SK-N-MC (cell line): ENCODE results near the gene FOS.
A peak's percentile ranks its signal among the peaks of the same experiment; 100 is the strongest.
"Not testable (repeated sequence)": the region's sequence is repeated elsewhere in the genome, so short reads cannot be mapped to it uniquely, and the experiment has no call there.

Source experiments
- DNase-seq: peaks from one replicate; pipeline ENCODE4 v3.0.0-alpha.2; 2011; ENCODE audit warnings: low read depth, low spot score
- H3K27ac ChIP-seq: fragments of 200-600 bp; sonication (generic); 2 replicates; pipeline ENCODE4 v1.5.1; 2016; ENCODE audit warnings: mixed run types
- H3K36me3 ChIP-seq: fragments of 200-600 bp; sonication (generic); 2 replicates; pipeline ENCODE4 v1.6.1; 2017; ENCODE audit warnings: antibody characterized with exemption, low read length, mixed read lengths; ENCODE audit not compliant: insufficient read depth
- H3K4me3 ChIP-seq: fragments of 200-600 bp; sonication (generic); 2 replicates; pipeline ENCODE4 v1.5.1; 2016
- H3K9ac ChIP-seq: fragments of 200-600 bp; sonication (generic); 2 replicates; pipeline ENCODE4 v1.8.0; 2017; ENCODE audit warnings: mixed run types, mixed read lengths; ENCODE audit not compliant: insufficient read length
- H3K9me3 ChIP-seq: fragments of 200-600 bp; sonication (generic); 2 replicates; pipeline ENCODE4 v1.6.1; 2017; ENCODE audit warnings: low read depth, mild to moderate bottlenecking, antibody characterized with exemption, low read length, moderate library complexity, mixed read lengths
- EZH2 ChIP-seq: fragments of 200-600 bp; sonication (generic); IDR thresholded peaks from one replicate; pipeline ENCODE4 v1.6.1; 2017; ENCODE audit warnings: antibody characterized with exemption
- FOXP2 ChIP-seq: optimal IDR thresholded peaks from 2 replicates; pipeline ENCODE3; 2011; ENCODE audit warnings: mild to moderate bottlenecking, moderate library complexity; ENCODE audit not compliant: insufficient read depth; ENCODE audit errors: extremely low read length, control extremely low read depth
- POLR2AphosphoS5 ChIP-seq: IDR thresholded peaks from 2 replicates; pipeline ENCODE4 v1.6.1; 2012; ENCODE audit warnings: mild to moderate bottlenecking, low read depth, low read length, borderline replicate concordance

FOS gene

DNA sequence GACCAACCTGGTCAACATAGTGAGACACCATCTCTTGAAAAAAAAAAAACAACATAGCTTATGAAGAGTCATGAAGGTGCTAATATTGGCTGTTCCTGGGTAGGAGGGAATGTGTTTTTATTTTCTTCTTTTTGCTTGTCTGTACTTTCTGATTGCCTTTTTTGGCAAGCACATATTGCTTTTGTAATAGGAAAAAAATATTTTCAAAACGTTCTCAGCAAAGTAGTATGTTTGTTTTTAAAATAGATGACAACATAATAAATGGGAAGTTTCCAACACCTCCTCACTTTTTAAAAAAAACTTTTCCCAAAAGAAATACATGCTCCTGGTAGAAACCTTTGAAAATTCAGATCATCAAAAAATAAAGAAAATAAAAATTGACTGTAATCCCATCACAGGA is 20.9 kb downstream of the FOS start:
- Histone ChIP-seq H3K9me3 (no peaks in the 10 kb centered on the region), H3K27ac (peak overlapping the region; percentile 97), H3K4me3 (no peak overlapping the region; the same call in 1 of the 2 replicates), H3K9ac (peak overlapping the region; percentile 16), H3K36me3 (no peaks in the 10 kb centered on the region)
- TF ChIP-seq FOXP2, result no peak
- no peak for TF ChIP-seq EZH2
- no peak for DNase-seq

DNA sequence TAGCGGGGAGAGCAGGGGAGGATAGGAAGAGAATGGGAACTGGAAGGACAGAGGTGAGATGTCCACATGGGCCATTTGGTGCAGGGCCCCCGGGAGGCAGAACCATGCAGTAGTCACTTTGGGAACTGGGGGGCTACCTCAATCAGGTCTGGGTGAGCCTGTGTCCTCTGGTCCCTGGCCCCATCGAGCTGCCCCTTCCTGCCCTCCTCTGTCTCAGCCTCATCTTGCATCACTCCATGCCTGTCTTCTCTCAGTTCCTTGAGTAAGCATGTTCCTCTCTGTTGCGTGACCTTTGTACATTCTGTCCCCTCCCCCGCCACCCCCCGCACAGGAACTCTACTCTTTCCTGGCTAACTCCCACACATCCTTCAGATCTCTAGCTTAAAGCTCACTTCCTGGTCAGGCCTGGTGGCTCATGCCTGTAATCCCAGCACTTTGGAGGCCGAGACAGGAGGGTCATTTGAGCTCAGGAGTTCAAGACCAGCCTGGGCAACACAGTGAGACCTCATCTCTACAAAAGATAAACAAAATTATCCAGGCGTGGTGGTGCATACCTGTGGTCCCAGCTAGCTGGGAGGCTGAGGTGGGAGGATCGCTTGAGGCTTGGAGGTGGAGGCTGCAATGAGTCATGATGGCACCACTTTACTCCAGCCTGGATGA is 23.2 kb downstream of the FOS start:
- no peaks in the 10 kb centered on the region for H3K9me3 ChIP-seq
- H3K36me3 ChIP-seq, result no peaks in the 10 kb centered on the region
- no peak overlapping the region for H3K9ac ChIP-seq
- H3K4me3 ChIP-seq, result no peak overlapping the region
- no peak overlapping the region for H3K27ac ChIP-seq
- TF ChIP-seq POLR2AphosphoS5, result no peak
- TF ChIP-seq EZH2, result no peak
- no peak for DNase-seq

DNA sequence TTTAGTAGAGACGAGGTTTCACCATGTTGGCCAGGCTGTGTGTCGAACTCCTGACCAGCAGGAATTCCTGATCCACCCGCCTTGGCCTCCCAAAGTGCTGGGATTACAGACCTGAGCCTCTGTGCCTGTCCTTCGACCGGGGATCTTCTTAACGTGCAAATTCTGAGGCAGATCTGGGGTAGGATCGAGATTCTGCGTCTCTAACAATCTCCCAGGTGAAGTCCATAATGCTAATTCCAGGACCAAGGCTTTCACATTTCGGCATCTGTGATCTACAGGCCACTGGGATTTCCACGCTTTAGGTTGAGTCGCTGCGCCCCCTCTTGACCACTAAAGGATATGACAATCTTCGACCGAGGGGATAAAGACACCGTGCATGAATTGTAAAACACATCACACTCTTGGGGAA is 24.8 kb downstream of the FOS start:
- Histone ChIP-seq H3K27ac (no peak overlapping the region), H3K4me3 (no peak overlapping the region), H3K9ac (no peak overlapping the region), H3K9me3 (no peaks in the 10 kb centered on the region), H3K36me3 (no peaks in the 10 kb centered on the region)
- no peak for TF ChIP-seq POLR2AphosphoS5
- no peak for TF ChIP-seq FOXP2
- no peak for TF ChIP-seq EZH2
- no peak for DNase-seq

DNA sequence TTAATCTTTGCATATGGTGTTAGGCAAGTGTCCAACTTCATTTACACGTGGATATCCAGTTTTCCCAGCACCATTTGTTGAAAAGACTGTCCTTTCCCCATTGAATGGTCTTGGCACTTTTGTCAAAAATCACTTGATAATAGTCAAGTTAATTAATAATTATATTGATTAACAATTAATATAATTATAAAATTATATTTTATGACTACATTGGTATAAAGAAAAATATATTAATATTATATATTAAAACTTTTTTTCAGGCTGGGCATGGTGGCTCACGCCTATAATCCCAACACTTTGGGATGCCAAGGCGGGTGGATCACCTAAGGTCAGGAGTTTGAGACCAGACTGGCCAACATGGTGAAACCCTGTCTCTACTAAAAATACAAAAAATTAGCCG is 27.8 kb downstream of the FOS start:
- not testable (repeated sequence) for H3K27ac ChIP-seq

GRCh38 chr14:75306927-75307699 is 28.5 kb downstream of the FOS start:
- no peaks in the 10 kb centered on the region for H3K9me3 ChIP-seq
- no peak overlapping the region for H3K27ac ChIP-seq
- DNase-seq, result no peak
- no peak overlapping the region for H3K4me3 ChIP-seq
- H3K36me3 ChIP-seq, result no peaks in the 10 kb centered on the region
- TF ChIP-seq EZH2, result no peak
- TF ChIP-seq FOXP2, result no peak
- no peak overlapping the region for H3K9ac ChIP-seq

More for the DNA sequence above, 27.8 kb downstream of the FOS start:
- not testable (repeated sequence) for DNase-seq, H3K36me3 ChIP-seq, H3K9ac ChIP-seq, H3K4me3 ChIP-seq, H3K9me3 ChIP-seq

DNA sequence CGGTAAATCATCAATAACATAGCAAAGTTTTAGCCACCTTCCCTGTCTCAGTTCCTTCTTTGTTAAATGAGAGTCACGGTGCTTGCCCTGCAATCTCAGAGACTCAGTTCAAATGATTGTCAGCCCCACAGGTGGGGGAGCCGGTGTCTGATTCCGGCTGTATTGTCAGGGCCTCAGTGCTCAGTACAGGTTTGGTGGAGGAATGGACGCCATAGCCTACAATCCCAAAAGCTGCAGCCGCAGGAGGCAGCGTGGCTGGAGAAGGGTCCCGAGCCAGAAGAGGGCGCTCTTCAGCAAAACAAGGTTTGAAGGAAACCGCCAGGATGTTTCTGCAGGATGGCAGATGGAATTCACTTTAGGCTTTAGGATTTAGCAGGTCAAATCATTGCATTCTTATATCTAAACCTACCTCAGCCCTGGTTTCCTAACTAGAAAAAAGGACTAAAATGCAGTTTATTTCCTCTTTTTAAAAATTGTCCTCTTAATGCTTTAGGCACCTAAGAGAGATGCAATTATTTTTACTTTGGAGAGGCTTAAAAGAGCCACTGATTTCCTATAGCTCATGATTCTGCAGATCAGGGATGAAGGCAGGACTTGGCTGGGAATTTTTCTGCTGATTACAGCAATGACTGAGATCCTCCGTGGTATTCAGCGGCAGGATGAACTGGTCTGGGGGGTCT is 29.2 kb downstream of the FOS start:
- TF ChIP-seq POLR2AphosphoS5, result no peak
- no peak for TF ChIP-seq FOXP2
- no peak for TF ChIP-seq EZH2
- DNase-seq, result no peak
- no peak overlapping the region for H3K4me3 ChIP-seq
- no peaks in the 10 kb centered on the region for H3K9me3 ChIP-seq
- no peak overlapping the region for H3K9ac ChIP-seq
- H3K27ac ChIP-seq, result no peak overlapping the region
- H3K36me3 ChIP-seq, result no peaks in the 10 kb centered on the region

DNA sequence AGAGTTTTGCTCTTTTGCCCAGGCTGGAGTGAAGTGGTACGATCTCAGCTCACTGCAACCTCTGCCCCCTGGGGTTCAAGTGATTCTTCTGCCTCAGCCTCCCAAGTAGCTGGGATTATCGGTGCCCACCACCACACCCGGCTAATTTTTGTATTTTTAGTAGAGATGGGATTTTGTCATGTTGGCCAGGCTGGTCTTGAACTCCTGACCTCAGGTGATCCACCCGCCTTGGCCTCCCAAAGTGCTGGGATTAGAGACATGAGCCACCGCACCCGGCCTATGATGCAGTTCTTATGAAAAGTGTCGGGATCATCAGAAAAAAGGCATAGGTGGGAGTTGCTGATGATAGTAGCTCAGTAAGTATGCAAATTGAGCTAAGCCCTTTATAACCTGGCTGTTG is 30.4 kb downstream of the FOS start:
- DNase-seq, H3K4me3 ChIP-seq, H3K9ac ChIP-seq, H3K27ac ChIP-seq, H3K36me3 ChIP-seq, H3K9me3 ChIP-seq: not testable (repeated sequence)

DNA sequence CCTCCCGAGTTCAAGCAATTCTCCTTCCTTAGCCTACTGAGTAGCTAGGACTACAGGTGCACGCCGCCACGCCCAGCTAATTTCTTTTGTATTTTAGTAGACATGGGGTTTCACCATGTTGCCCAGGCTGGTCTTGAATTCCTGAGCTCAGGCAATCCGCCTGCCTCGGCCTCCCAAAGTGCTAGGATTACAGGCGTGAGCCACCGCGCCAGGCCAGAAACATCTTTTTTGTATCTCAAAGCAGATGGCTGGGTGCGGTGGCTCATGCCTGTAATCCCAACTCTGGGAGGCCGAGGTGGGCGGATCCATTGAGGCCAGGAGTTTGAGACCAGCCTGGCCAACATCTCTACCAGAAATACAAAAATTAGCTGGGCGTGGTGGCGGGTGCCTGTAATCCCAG is 30.9 kb downstream of the FOS start:
- H3K27ac ChIP-seq, DNase-seq, H3K4me3 ChIP-seq, H3K9ac ChIP-seq, H3K9me3 ChIP-seq, H3K36me3 ChIP-seq: not testable (repeated sequence)

DNA sequence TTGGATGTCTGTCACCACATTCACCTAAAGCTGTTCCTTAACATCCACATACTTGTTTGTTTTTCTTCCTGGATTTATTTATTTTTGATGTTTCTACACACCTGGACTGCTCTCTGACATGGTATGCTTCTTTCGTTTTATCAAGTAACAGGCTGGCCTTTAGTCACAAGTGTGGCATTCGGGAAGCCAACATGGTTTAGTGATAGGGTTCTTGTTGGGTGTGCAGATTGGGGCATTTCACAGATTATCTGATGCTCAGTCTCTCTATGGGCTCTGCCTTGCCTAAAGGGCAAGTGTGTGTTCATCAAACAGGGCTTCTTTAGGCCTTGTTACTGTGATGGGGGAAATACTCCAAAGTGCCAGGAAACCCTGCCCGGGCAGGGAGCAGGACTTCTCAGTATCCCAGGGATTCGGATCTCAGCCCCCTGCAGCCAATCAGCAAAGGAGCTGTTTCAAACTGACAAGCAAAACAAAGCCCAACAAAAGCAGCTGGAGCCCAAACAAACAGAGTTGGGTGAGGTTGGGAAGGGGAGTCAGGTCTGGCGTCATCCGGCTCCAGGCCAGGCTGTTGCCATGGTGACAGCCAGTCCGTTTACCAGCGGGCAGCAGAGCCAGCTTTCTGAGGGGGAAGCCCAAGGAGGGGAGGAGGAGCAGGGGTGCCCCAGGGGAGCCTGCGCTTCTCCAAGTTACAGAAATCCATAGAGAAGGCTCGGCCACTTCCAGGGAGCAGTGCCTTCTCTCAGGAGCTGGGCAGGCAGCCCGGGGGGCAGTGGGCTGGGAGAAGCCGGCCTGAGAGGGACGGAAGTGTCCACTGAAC is 31.9 kb downstream of the FOS start:
- H3K4me3 ChIP-seq, result no peak overlapping the region
- no peak overlapping the region for H3K9ac ChIP-seq
- no peak for DNase-seq
- H3K9me3 ChIP-seq, result no peaks in the 10 kb centered on the region
- no peaks in the 10 kb centered on the region for H3K36me3 ChIP-seq
- TF ChIP-seq EZH2 (no peak), POLR2AphosphoS5 (no peak), FOXP2 (no peak)
- H3K27ac ChIP-seq, result no peak overlapping the region
